Kidney (tissue), 14 donors: Measurements from ENCODE around the gene HMGA1. TPM values are rescaled to one million over a fixed set of nuclear protein-coding genes. Genes with fewer than 3 reads are reported as not detected.
A peak's percentile ranks its signal among the peaks of the same experiment; 100 is the strongest.

Experiments used
- DNase-seq, 5 donors: peaks; one replicate each; pipeline ENCODE4 v3.0.0-alpha.2; 2013 to 2020
- FAIRE-seq: peaks from 2 replicates; lab custom pipeline; 2012; peaks lifted over from hg19 to GRCh38; lab: Jason Lieb, UNC
- H3K27ac ChIP-seq, 2 donors: one replicate each; pipeline ENCODE4 v1.7.0; 2013; ENCODE audit warnings: low read depth in 2 of 2, low read length in 2 of 2, inconsistent platforms in 1 of 2
- H3K27me3 ChIP-seq: one replicate; pipeline ENCODE4 v1.7.1; 2013; ENCODE audit warnings: low read length, inconsistent platforms; ENCODE audit not compliant: control insufficient read depth, insufficient read depth
- H3K36me3 ChIP-seq, 3 donors: one replicate each; pipeline versions ENCODE4 v1.7.0 to v1.7.1; 2013; ENCODE audit warnings: low read length in 3 of 3, control low read depth in 1 of 3, inconsistent platforms in 1 of 3; ENCODE audit not compliant: insufficient read depth in 3 of 3, control insufficient read depth in 2 of 3
- H3K4me1 ChIP-seq, 3 donors: one replicate each; pipeline versions ENCODE4 v1.7.0 to v1.7.1; 2013; ENCODE audit warnings: low read length in 3 of 3, inconsistent platforms in 1 of 3, low read depth in 1 of 3; ENCODE audit not compliant: control insufficient read depth in 2 of 3, insufficient read depth in 2 of 3
- H3K4me3 ChIP-seq, 3 donors: one replicate each; pipeline versions ENCODE4 v1.7.0 to v1.8.1; 2013; ENCODE audit warnings: low read length in 3 of 3, control low read depth in 1 of 3, inconsistent platforms in 1 of 3
- H3K9ac ChIP-seq, 3 donors: one replicate each; pipeline versions ENCODE4 v1.7.0 to v1.7.1; 2013; ENCODE audit warnings: low read length in 3 of 3, control low read depth in 1 of 3, inconsistent platforms in 1 of 3
- H3K9me3 ChIP-seq, 3 donors: one replicate each; pipeline versions ENCODE4 v1.7.0 to v1.7.1; 2013; ENCODE audit warnings: low read length in 3 of 3, control low read depth in 1 of 3, inconsistent platforms in 1 of 3; ENCODE audit not compliant: control insufficient read depth in 2 of 3, insufficient read depth in 1 of 3
- intact Hi-C: fragments of 100-400 bp; cut with DNase I; formaldehyde crosslinking; loops from one replicate; pipeline ENCODE4 v1.11.1; 2022
- polyA plus RNA-seq: library from polyadenylated mRNA; stranded (reverse); fragments of 350-450 nt; fragmentation: Illumina TruSeq; extraction: RNeasy Lipid Tissue Mini Kit (QIAGEN cat#74804); gene quantifications from one replicate; pipeline ENCODE4 v1.2.3, GENCODE V29; 2014; ENCODE audit warnings: low read depth, low replicate concordance; ENCODE audit not compliant: insufficient read depth
- total RNA-seq: library from RNA; stranded (reverse); fragmentation: NEBNext Ultra II Directional; extraction: Animal tissue kit (Norgen Biotek cat#: 25700); gene quantifications from one replicate; pipeline ENCODE4 v1.2.1, GENCODE V29; 2021
- TF ChIP-seq, protein P1 (sequence below): IDR thresholded peaks from 3 replicates; pipeline ENCODE4 v1.5.1; 2012; ENCODE audit warnings: mild to moderate bottlenecking, moderate library complexity, borderline replicate concordance; ENCODE audit not compliant: insufficient read depth; ENCODE audit errors: extremely low read depth
- donor health status: control.
- donor health status: control.
- donor health status: control.
- donor health status: control.
- donor health status: control.
- donor health status: DM: yes; HTN: yes; CAD: no.
- donor health status: Normal renal cell carcinoma (clear cell type).

The HMGA1 gene
- total and polyA plus RNA-seq, 2 donors from 2014 or later, result 27.1 to 46.5 TPM

DNA sequence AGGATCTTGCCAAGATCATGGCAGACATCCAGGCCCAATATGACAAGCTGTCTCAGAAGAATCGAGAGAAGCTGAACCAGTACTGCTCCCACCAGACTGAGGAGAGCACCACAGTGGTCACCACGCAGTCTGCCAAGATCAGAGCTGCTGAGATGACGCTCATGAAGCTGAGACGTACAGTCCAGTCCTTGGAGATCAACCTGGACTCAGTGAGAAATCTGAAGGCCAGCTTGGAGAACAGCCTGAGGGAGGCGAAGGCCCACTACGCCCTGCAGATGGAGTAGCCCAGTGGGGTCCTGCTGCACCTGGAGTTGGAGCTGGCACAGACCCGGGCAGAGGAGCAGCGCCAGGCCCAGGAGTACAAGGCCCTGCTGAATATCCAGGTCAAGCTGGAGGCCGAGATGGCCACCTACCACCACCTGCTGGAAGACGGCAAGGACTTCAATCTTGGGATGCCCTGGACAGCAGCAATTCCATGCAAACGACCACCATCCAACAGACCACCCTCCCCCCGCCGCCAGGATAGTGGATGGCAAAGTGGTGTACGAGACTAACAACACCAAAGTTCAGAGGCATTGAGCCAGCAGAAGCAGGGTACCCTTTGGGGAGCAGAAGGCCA is 46.1 kb upstream of the HMGA1 start:
- DNase-seq, result peak in 1 of 5 donors; percentile 24
- intact Hi-C loops, result loop anchor here (10.0 kb wide), 1 partner anchor 414 kb away; no protein-coding TSS in a partner anchor
- no peaks in the 10 kb centered on the region for H3K4me1 ChIP-seq
- no peak overlapping the region for H3K9ac ChIP-seq
- H3K27ac ChIP-seq, result no peak overlapping the region
- H3K36me3 ChIP-seq, result no peaks in the 10 kb centered on the region
- TF ChIP-seq, protein P1, sequence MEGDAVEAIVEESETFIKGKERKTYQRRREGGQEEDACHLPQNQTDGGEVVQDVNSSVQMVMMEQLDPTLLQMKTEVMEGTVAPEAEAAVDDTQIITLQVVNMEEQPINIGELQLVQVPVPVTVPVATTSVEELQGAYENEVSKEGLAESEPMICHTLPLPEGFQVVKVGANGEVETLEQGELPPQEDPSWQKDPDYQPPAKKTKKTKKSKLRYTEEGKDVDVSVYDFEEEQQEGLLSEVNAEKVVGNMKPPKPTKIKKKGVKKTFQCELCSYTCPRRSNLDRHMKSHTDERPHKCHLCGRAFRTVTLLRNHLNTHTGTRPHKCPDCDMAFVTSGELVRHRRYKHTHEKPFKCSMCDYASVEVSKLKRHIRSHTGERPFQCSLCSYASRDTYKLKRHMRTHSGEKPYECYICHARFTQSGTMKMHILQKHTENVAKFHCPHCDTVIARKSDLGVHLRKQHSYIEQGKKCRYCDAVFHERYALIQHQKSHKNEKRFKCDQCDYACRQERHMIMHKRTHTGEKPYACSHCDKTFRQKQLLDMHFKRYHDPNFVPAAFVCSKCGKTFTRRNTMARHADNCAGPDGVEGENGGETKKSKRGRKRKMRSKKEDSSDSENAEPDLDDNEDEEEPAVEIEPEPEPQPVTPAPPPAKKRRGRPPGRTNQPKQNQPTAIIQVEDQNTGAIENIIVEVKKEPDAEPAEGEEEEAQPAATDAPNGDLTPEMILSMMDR, result no peak
- no peaks in the 10 kb centered on the region for H3K9me3 ChIP-seq
- no peaks in the 10 kb centered on the region for H3K27me3 ChIP-seq
- FAIRE-seq, result no peak
- H3K4me3 ChIP-seq, result no peak overlapping the region

- Histone ChIP-seq H3K4me1 (peaks cover 0 to 8% (median 0%) of the 10 kb centered on the region in 3 donors), H3K27me3 (no peaks in the 10 kb centered on the region), H3K4me3 (no peak overlapping the region), H3K27ac (no peak overlapping the region), H3K9me3 (no peaks in the 10 kb centered on the region), H3K36me3 (no peaks in the 10 kb centered on the region), H3K9ac (no peak overlapping the region)
- TF ChIP-seq, protein P1, result no peak
- DNase-seq (peak in 1 of 5 donors; percentile 22), FAIRE-seq (no peak)
- intact Hi-C loops, result loop anchor here (10.0 kb wide), 1 partner anchor 410 kb away; no protein-coding TSS in a partner anchor
These were observed 41.9 kb upstream of the HMGA1 start for GRCh38 chr6:34194772-34195171.

GRCh38 chr6:34195726-34196115 is 41.0 kb upstream of the HMGA1 start:
- peak in 2 of 5 donors; percentile 53 to 69 for DNase-seq
- no peaks in the 10 kb centered on the region for H3K36me3 ChIP-seq
- TF ChIP-seq, protein P1, result no peak
- FAIRE-seq, result no peak
- intact Hi-C loops, result loop anchor here (10.0 kb wide), 1 partner anchor 409 kb away; no protein-coding TSS in a partner anchor
- H3K27ac ChIP-seq, result no peak overlapping the region
- H3K9ac ChIP-seq, result peak overlapping the region in 1 of 3 donors; percentile 37
- peak overlapping the region in 2 of 3 donors; percentile 42 to 67 for H3K4me3 ChIP-seq
- no peaks in the 10 kb centered on the region for H3K27me3 ChIP-seq
- H3K9me3 ChIP-seq, result no peaks in the 10 kb centered on the region
- H3K4me1 ChIP-seq, result peaks cover 0 to 8% (median 0%) of the 10 kb centered on the region in 3 donors
